Pancreas (tissue), 10 donors: Measurements from ENCODE around the gene MMD2. TPM values are rescaled to one million over a fixed set of nuclear protein-coding genes. Genes with fewer than 3 reads are reported as not detected.

Experiments used
- ATAC-seq, 4 donors: fragments of 200-7000 bp; cut with Tn5 transposase; one replicate each; pipeline versions ENCODE4 v1.8.0 to v1.9.1; 2020; ENCODE audit warnings: mild to moderate bottlenecking in 4 of 4, moderate library complexity in 4 of 4
- DNase-seq, 6 donors: peaks; one replicate each; pipeline ENCODE4 v3.0.0-alpha.2; 2020
- FAIRE-seq: peaks from 2 replicates; lab custom pipeline; 2012; peaks lifted over from hg19 to GRCh38; lab: Jason Lieb, UNC
- H3K27ac ChIP-seq, 4 donors: fragments of 200-600 bp; sonication (generic); 1 replicate in 3 of 4; 2 replicates in 1 of 4; pipeline versions ENCODE4 v1.5.0 to v1.8.0; 2020
- H3K27me3 ChIP-seq, 4 donors: fragments of 200-600 bp; one replicate each; pipeline ENCODE4 v1.8.0; 2021
- H3K36me3 ChIP-seq, 3 donors: fragments of 200-600 bp; sonication (generic) in 1 of 3; one replicate each; pipeline versions ENCODE4 v1.5.0 to v1.8.0; 2020 to 2021
- H3K4me1 ChIP-seq, 3 donors: fragments of 200-600 bp; one replicate each; pipeline ENCODE4 v1.8.0; 2021
- H3K4me3 ChIP-seq, 4 donors: fragments of 200-600 bp; sonication (generic) in 2 of 4; one replicate each; pipeline versions ENCODE4 v1.5.0 to v1.8.0; 2020 to 2021
- H3K9me3 ChIP-seq, 4 donors: fragments of 200-600 bp; one replicate each; pipeline ENCODE4 v1.8.0; 2021
- WGBS, 2 donors: extraction: QIAGEN DNeasy Blood & Tissue Kit; methylation state at CpG; one replicate each; pipeline ENCODE4 v1.1.7; 2013; 5-methylcytosine and 5-hydroxymethylcytosine counted together
- intact Hi-C, 3 donors: fragments of 100-400 bp; cut with DNase I; formaldehyde crosslinking; loops; one replicate each; pipeline versions ENCODE4 v1.11.1 to v1.14.2; 2022
- polyA plus RNA-seq, 2 donors: library from polyadenylated mRNA; stranded (reverse); fragments of 200-250 nt; gene quantifications; one replicate each; pipeline ENCODE4 v1.2.3, GENCODE V29; 2013
- total RNA-seq, 6 donors: library from RNA; stranded (reverse); fragmentation: NEBNext Ultra II Directional in 4 of 6; extraction: Animal tissue kit (Norgen Biotek cat#: 25700) in 4 of 6; gene quantifications; one replicate each; pipeline versions ENCODE4 v1.2.1 to v1.2.4, GENCODE V29; 2021 to 2023
- TF ChIP-seq, protein P1 (sequence below), 4 donors: fragments of 200-600 bp; sonication (generic) in 3 of 4; IDR thresholded peaks; one replicate each; pipeline versions ENCODE4 v1.5.0 to v1.8.0; 2021; ENCODE audit warnings: antibody characterized with exemption in 4 of 4
- donor health status: healthy with polysubstance abuse.
- donor health status: DM: no; HTN: no; CAD: no; lungs with moderate emphysema.
- donor health status: DM: no; HTN: no; CAD: no.
- donor health status: control.
- donor health status: control.
- donor health status: Bipolar disorder and iron deficiency.
- donor health status: DM: yes; HTN: yes; CAD: no.
- donor health status: DM: no; HTN: no; CAD: no.
- donor health status: DM: no; HTN: no; CAD: no.
- donor health status: DM: yes; HTN: yes; CAD: no.

The MMD2 gene
- total and polyA plus RNA-seq, 8 donors = 0.05 TPM; not detected in 7

DNA sequence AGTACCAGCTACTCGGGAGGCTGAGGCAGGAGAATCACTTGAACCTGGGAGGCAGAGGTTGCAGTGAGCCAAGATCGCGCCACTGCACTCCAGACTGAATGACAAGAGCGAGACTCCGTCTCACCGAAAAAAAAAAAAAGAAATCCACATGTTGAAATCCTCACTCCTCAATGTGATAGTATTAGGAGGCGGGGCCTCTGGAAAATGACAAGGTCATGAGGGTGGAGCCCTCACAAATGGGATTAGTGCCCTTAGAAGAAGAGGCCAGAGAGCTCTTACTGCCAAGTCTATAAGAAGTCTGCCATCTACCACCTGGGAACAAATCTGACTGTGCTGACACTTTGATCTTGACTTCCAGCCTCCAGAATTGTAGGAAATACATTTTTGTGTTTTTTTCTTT lies 10.6 kb downstream of the MMD2 start:
- no peaks in the 10 kb centered on the region for H3K4me1 ChIP-seq
- no peak overlapping the region for H3K27ac ChIP-seq
- H3K36me3 ChIP-seq = no peaks in the 10 kb centered on the region
- TF ChIP-seq, protein P1, sequence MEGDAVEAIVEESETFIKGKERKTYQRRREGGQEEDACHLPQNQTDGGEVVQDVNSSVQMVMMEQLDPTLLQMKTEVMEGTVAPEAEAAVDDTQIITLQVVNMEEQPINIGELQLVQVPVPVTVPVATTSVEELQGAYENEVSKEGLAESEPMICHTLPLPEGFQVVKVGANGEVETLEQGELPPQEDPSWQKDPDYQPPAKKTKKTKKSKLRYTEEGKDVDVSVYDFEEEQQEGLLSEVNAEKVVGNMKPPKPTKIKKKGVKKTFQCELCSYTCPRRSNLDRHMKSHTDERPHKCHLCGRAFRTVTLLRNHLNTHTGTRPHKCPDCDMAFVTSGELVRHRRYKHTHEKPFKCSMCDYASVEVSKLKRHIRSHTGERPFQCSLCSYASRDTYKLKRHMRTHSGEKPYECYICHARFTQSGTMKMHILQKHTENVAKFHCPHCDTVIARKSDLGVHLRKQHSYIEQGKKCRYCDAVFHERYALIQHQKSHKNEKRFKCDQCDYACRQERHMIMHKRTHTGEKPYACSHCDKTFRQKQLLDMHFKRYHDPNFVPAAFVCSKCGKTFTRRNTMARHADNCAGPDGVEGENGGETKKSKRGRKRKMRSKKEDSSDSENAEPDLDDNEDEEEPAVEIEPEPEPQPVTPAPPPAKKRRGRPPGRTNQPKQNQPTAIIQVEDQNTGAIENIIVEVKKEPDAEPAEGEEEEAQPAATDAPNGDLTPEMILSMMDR (IDR thresholded peaks at IDR 0.05) = no peak
- DNase-seq = no peak
- FAIRE-seq = no peak
- WGBS, 2 donors = 92 to 93% methylated on average over 7 of the region's 7 CpGs
- no peaks in the 10 kb centered on the region for H3K27me3 ChIP-seq
- intact Hi-C loops = no loop called here
- no peaks in the 10 kb centered on the region for H3K9me3 ChIP-seq
- H3K4me3 ChIP-seq = no peak overlapping the region
- no peak for ATAC-seq

DNA sequence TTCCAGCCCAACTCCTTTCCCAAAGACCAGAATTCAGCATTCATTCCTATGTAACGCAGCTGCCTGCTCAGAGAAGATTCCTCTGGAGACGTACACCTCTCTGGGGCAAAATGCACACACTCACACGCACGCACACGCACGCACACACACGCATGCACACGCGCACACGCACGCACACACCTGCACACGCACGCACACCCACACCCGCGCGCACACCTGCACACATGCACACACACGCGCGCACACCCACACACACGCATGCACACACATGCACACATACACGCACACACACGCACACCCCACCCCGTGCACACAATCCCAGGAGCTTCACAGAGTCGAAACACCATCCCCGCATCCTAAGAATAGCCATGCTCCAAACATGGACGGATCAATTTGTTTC lies 13.0 kb downstream of the MMD2 start:
- no peaks in the 10 kb centered on the region for H3K4me1 ChIP-seq
- TF ChIP-seq, protein P1 (IDR thresholded peaks at IDR 0.05) = no peak
- H3K36me3 ChIP-seq = no peaks in the 10 kb centered on the region
- no peak overlapping the region for H3K27ac ChIP-seq
- WGBS, 2 donors = 85 to 93% methylated on average over 26 of the region's 26 CpGs
- no peak for ATAC-seq
- no peak overlapping the region for H3K4me3 ChIP-seq
- H3K9me3 ChIP-seq = no peaks in the 10 kb centered on the region
- DNase-seq = no peak
- FAIRE-seq = no peak
- intact Hi-C loops = no loop called here
- no peaks in the 10 kb centered on the region for H3K27me3 ChIP-seq

GRCh38 chr7:4944939-4945338 lies 14.0 kb downstream of the MMD2 start:
- H3K27me3 ChIP-seq = no peaks in the 10 kb centered on the region
- no peak overlapping the region for H3K27ac ChIP-seq
- ATAC-seq (no peak), FAIRE-seq (no peak), DNase-seq (no peak)
- no peaks in the 10 kb centered on the region for H3K36me3 ChIP-seq
- H3K4me3 ChIP-seq = no peak overlapping the region
- TF ChIP-seq, protein P1 (IDR thresholded peaks at IDR 0.05) = no peak
- no peaks in the 10 kb centered on the region for H3K4me1 ChIP-seq
- 72 to 81% methylated on average over 4 of the region's 4 CpGs for WGBS, 2 donors
- intact Hi-C loops = no loop called here
- no peaks in the 10 kb centered on the region for H3K9me3 ChIP-seq

DNA sequence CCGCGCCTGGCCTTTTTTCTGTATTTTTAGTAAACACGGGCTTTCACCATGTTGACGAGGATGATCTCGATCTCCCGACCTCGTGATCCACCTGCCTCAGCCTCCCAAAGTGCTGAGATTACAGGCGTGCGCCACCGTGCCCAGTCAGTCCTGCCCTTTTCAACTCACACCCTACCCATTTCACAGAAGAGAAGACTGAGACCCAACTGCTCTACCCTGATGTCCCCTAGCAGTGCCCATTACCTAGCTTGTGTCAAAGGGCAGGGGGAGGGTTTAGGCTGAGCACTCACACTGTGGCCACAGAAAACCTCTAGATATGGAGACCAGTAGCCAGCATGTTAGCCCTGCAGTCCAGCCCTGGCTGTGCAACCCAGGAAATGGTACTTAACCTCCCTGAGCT lies 15.7 kb downstream of the MMD2 start:
- intact Hi-C loops = no loop called here
- whole genome bisulfite sequencing, 2 donors = 85 to 92% methylated on average over 10 of the region's 10 CpGs
- FAIRE-seq (no peak), ATAC-seq (no peak), DNase-seq (no peak)
- TF ChIP-seq, protein P1 (IDR thresholded peaks at IDR 0.05) = no peak
- H3K27ac ChIP-seq = no peak overlapping the region
- no peaks in the 10 kb centered on the region for H3K27me3 ChIP-seq
- H3K9me3 ChIP-seq = no peaks in the 10 kb centered on the region
- no peaks in the 10 kb centered on the region for H3K4me1 ChIP-seq
- no peak overlapping the region for H3K4me3 ChIP-seq
- no peaks in the 10 kb centered on the region for H3K36me3 ChIP-seq

- TF ChIP-seq, protein P1 (IDR thresholded peaks at IDR 0.05) = no peak
- 71 to 78% methylated on average over 25 to 26 of the region's 26 CpGs for WGBS, 2 donors
- DNase-seq (peak in 1 of 6 donors; percentile 42), FAIRE-seq (no peak), ATAC-seq (no peak)
- Histone ChIP-seq H3K9me3 (no peaks in the 10 kb centered on the region), H3K27ac (no peak overlapping the region), H3K27me3 (no peaks in the 10 kb centered on the region), H3K4me1 (no peaks in the 10 kb centered on the region), H3K4me3 (no peak overlapping the region), H3K36me3 (no peaks in the 10 kb centered on the region)
- intact Hi-C loops = no loop called here
These were observed 18.8 kb downstream of the MMD2 start for GRCh38 chr7:4939971-4940728.
